Lower leg skin (tissue), 3 donors: ENCODE results near the gene FANK1.
"Not testable (repeated sequence)": the region's sequence is repeated elsewhere in the genome, so short reads cannot be mapped to it uniquely, and the experiment has no call there.

Experiments used
- CTCF ChIP-seq, 3 donors: fragments of 450-650 bp; IDR thresholded peaks; one replicate each; pipeline ENCODE4 v1.5.1; 2016; ENCODE audit warnings: antibody characterized with exemption in 3 of 3, mild to moderate bottlenecking in 3 of 3, moderate library complexity in 2 of 3
- POLR2A ChIP-seq, 2 donors: fragments of 450-650 bp; IDR thresholded peaks; one replicate each; pipeline ENCODE4 v1.6.1; 2016 to 2017; ENCODE audit warnings: antibody characterized with exemption in 2 of 2, mild to moderate bottlenecking in 1 of 2, moderate library complexity in 1 of 2

GRCh38 chr10:125894176-125894575, 2.2 kb upstream of the FANK1 start:
- not testable (repeated sequence) for TF ChIP-seq POLR2A, CTCF (IDR thresholded peaks at IDR 0.05)
